Hepatocyte (in vitro differentiated cells): ENCODE measurements around the gene RAP1B.

Experiments
- CTCF ChIP-seq: fragments of 200-600 bp; sonication (generic); IDR thresholded peaks from 2 replicates; pipeline ENCODE4 v1.5.1; 2016; ENCODE audit warnings: antibody characterized with exemption, mild to moderate bottlenecking; ENCODE audit not compliant: poor library complexity
- EZH2 ChIP-seq: fragments of 200-600 bp; sonication (generic); IDR thresholded peaks from 2 replicates; pipeline ENCODE4 v1.6.1; 2016; ENCODE audit warnings: antibody characterized with exemption, mild to moderate bottlenecking, borderline replicate concordance
- EZH2phosphoT487 ChIP-seq: fragments of 200-600 bp; sonication (generic); IDR thresholded peaks from one replicate; pipeline ENCODE4 v1.6.1; 2018; ENCODE audit warnings: antibody characterized with exemption, mild to moderate bottlenecking, low read depth, moderate library complexity; ENCODE audit not compliant: unreplicated experiment, severe bottlenecking

GRCh38 chr12:68617160-68617926 is 6.6 kb downstream of the RAP1B start:
- TF ChIP-seq CTCF (no peak), EZH2 (no peak), EZH2phosphoT487 (no peak)
